Suprapubic skin (tissue), 4 donors: Measurements from ENCODE around the gene TMEM132D. TPM values are rescaled to one million over a fixed set of nuclear protein-coding genes. Genes with fewer than 3 reads are reported as not detected.

Source experiments
- DNase-seq, 2 donors: peaks; one replicate each; pipeline ENCODE4 v3.0.0-alpha.2; 2019; ENCODE audit warnings: low spot score in 2 of 2
- H3K27ac ChIP-seq: fragments of 200-600 bp; sonication (generic); one replicate; pipeline ENCODE4 v1.5.1; 2019
- H3K27me3 ChIP-seq: fragments of 200-600 bp; sonication (generic); one replicate; pipeline ENCODE4 v1.5.1; 2019
- H3K36me3 ChIP-seq: fragments of 200-600 bp; sonication (generic); one replicate; pipeline ENCODE4 v1.5.1; 2019
- H3K4me1 ChIP-seq: fragments of 200-600 bp; sonication (generic); one replicate; pipeline ENCODE4 v1.5.1; 2019
- H3K4me3 ChIP-seq: fragments of 200-600 bp; sonication (generic); one replicate; pipeline ENCODE4 v1.5.1; 2019; ENCODE audit warnings: mild to moderate bottlenecking
- H3K9me3 ChIP-seq: fragments of 200-600 bp; sonication (generic); one replicate; pipeline ENCODE4 v1.5.1; 2019
- EP300 ChIP-seq: sonication (generic); formaldehyde crosslinking; IDR thresholded peaks from one replicate; pipeline ENCODE4 v1.6.1; 2017; ENCODE audit warnings: antibody characterized with exemption
- POLR2A ChIP-seq, 2 donors: fragments of 450-650 bp; IDR thresholded peaks; one replicate each; pipeline ENCODE4 v1.6.1; 2017; ENCODE audit warnings: antibody characterized with exemption in 2 of 2, mild to moderate bottlenecking in 2 of 2, moderate library complexity in 2 of 2
- POLR2AphosphoS5 ChIP-seq, 3 donors: sonication (generic); formaldehyde crosslinking; IDR thresholded peaks; one replicate each; pipeline ENCODE4 v1.6.1; 2017; ENCODE audit warnings: antibody characterized with exemption in 3 of 3
- WGBS: methylation state at CpG from one replicate; pipeline ENCODE4 v1.1.5; 2018; 5-methylcytosine and 5-hydroxymethylcytosine counted together
- total RNA-seq, 4 donors: library from RNA; depleted of rRNA; stranded (reverse); fragments of >200 nt; gene quantifications; one replicate each; pipeline ENCODE4 v1.1.0, GENCODE V29; 2016
- TF ChIP-seq, protein P1 (sequence below), 2 donors: fragments of 200-600 bp in 1 of 2; fragments of 450-650 bp in 1 of 2; sonication (generic) in 1 of 2; IDR thresholded peaks; one replicate each; pipeline ENCODE4 v1.5.1; 2016 to 2019; ENCODE audit warnings: antibody characterized with exemption in 2 of 2, mild to moderate bottlenecking in 1 of 2, moderate library complexity in 1 of 2

Gene TMEM132D
- total RNA-seq, 4 donors from 2014 or later = 0.10 to 0.64 TPM; not detected in 2

DNA sequence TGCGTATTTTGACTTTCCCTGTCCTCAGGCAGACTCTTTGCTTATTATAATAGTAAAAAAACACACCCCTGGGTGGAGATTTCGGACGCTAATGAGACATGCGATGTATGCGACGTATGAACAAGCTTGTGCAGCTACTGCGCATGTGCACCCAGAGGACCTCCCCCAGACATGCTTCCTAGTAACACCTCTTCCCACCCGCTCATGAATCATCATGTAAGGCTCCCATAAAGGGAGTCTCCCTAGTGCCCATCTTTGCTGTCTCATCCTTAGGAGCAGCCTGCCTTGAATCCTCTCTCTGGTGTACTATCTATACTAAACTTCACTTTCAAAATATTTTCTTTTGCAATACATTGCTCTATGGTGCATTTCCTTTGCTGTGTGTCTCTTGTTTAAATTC is 210.1 kb downstream of the TMEM132D start:
- DNase-seq = no peak
- TF ChIP-seq, protein P1, sequence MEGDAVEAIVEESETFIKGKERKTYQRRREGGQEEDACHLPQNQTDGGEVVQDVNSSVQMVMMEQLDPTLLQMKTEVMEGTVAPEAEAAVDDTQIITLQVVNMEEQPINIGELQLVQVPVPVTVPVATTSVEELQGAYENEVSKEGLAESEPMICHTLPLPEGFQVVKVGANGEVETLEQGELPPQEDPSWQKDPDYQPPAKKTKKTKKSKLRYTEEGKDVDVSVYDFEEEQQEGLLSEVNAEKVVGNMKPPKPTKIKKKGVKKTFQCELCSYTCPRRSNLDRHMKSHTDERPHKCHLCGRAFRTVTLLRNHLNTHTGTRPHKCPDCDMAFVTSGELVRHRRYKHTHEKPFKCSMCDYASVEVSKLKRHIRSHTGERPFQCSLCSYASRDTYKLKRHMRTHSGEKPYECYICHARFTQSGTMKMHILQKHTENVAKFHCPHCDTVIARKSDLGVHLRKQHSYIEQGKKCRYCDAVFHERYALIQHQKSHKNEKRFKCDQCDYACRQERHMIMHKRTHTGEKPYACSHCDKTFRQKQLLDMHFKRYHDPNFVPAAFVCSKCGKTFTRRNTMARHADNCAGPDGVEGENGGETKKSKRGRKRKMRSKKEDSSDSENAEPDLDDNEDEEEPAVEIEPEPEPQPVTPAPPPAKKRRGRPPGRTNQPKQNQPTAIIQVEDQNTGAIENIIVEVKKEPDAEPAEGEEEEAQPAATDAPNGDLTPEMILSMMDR (IDR thresholded peaks at IDR 0.05) = no peak
- no peak for TF ChIP-seq POLR2A (IDR thresholded peaks at IDR 0.05)
- TF ChIP-seq EP300 = no peak
- no peak for TF ChIP-seq POLR2AphosphoS5 (IDR thresholded peaks at IDR 0.05)
- 84% methylated on average over 8 of the region's 8 CpGs for WGBS
- Histone ChIP-seq H3K9me3 (no peaks in the 10 kb centered on the region), H3K27ac (no peak overlapping the region), H3K36me3 (no peaks in the 10 kb centered on the region), H3K27me3 (no peaks in the 10 kb centered on the region), H3K4me1 (no peaks in the 10 kb centered on the region), H3K4me3 (no peak overlapping the region)

DNA sequence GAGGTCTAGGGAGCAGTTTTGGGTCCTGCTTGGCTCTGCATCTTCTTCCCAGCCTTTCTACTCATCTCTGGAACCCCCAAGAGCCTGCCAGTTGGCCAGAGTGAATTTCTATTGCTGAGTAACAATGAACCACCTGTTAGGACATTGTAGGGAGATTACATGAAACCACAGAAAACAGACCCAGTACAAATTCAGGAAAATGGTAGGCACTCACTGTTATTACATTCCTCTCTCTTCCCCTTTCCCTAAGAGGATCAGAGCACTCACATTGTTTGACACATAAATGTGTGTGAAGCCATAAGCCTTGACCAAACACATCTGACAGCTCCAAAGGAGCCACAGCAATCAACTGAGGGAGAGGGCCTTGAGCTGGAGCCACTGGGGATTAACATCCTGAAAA is 216.1 kb downstream of the TMEM132D start:
- Histone ChIP-seq H3K4me1 (no peaks in the 10 kb centered on the region), H3K4me3 (no peak overlapping the region)
- TF ChIP-seq EP300 (no peak), POLR2AphosphoS5 (IDR thresholded peaks at IDR 0.05) (no peak), POLR2A (IDR thresholded peaks at IDR 0.05) (no peak)
- TF ChIP-seq, protein P1 (IDR thresholded peaks at IDR 0.05) = no peak

DNA sequence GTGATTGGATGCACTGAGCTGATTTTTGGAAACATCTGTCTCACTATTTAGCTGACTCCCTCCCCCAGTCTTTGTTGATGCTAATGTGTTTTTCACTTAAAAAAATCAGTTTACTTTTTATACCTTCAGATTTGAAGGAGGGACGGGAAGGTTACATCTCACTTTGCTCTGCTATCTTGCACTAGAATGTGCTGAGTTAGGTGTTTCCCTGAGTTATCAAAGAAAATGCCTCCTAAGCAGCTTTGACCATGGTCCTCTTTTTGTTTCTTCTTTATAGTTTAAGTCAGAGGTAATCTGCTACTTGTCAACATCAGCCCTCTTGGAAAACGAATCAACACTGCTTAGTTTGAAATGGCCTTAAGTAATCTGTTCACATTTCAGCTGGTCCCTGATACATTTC is 222.0 kb downstream of the TMEM132D start:
- H3K27me3 ChIP-seq = no peaks in the 10 kb centered on the region
- H3K27ac ChIP-seq = no peak overlapping the region
- no peak for DNase-seq
- TF ChIP-seq, protein P1 (IDR thresholded peaks at IDR 0.05) = no peak
- TF ChIP-seq POLR2A (IDR thresholded peaks at IDR 0.05) (no peak), EP300 (no peak), POLR2AphosphoS5 (IDR thresholded peaks at IDR 0.05) (no peak)
- no peaks in the 10 kb centered on the region for H3K36me3 ChIP-seq
- no peak overlapping the region for H3K4me3 ChIP-seq
- no peaks in the 10 kb centered on the region for H3K4me1 ChIP-seq
- 77% methylated on average over 2 of the region's 2 CpGs for WGBS
- H3K9me3 ChIP-seq = peaks cover 12% of the 10 kb centered on the region

More for the DNA sequence above, 216.1 kb downstream of the TMEM132D start:
- Histone ChIP-seq H3K36me3 (no peaks in the 10 kb centered on the region), H3K27me3 (no peaks in the 10 kb centered on the region), H3K9me3 (peaks cover 12% of the 10 kb centered on the region), H3K27ac (no peak overlapping the region)
- DNase-seq = no peak

DNA sequence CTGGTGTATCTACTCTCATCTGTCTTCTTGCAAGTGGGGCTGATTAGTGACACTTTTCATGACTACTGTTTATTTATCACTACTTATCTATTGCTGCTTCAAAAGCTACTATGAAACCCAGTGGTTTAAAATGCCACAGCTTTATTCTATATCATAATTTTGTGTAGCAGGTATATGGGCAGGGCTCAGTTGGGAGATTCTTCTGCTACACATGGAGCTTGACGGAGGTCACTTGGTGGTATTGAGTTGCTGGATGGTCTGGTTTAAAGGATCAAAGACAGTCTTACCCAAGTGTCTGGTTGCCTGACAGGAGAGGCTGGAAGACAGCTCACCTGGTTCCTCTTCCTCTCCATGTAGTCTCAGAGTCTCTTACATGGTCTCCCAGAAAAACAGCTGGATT is 222.7 kb downstream of the TMEM132D start:
- TF ChIP-seq EP300 (no peak), POLR2AphosphoS5 (IDR thresholded peaks at IDR 0.05) (no peak), POLR2A (IDR thresholded peaks at IDR 0.05) (no peak)
- TF ChIP-seq, protein P1 (IDR thresholded peaks at IDR 0.05) = no peak
- Histone ChIP-seq H3K4me3 (no peak overlapping the region), H3K4me1 (no peaks in the 10 kb centered on the region), H3K9me3 (peaks cover 12% of the 10 kb centered on the region), H3K36me3 (no peaks in the 10 kb centered on the region), H3K27ac (no peak overlapping the region), H3K27me3 (no peaks in the 10 kb centered on the region)
- 88% methylated on average over 1 of the region's 1 CpG for WGBS
- DNase-seq = no peak

DNA sequence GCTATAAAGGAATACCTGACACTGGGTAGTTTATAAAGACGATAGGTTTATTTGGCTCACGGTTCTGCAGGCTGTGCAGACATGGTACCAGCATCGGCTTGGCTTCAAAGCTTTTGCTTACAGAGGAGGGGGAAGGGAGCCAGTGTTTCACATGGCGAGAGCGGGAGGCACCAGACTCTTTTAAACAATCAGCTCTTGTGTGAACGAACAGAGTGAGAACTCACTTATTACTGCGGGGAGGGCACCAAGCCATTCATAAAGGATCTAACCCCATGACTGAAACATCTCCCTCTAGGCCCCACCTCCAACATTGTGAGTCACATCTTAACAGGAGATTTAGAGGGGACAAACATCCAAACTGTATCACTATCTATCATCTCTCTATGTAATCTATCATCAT is 227.4 kb downstream of the TMEM132D start:
- TF ChIP-seq, protein P1 (IDR thresholded peaks at IDR 0.05) = no peak
- TF ChIP-seq EP300 (no peak), POLR2A (IDR thresholded peaks at IDR 0.05) (no peak), POLR2AphosphoS5 (IDR thresholded peaks at IDR 0.05) (no peak)
- Histone ChIP-seq H3K9me3 (no peaks in the 10 kb centered on the region), H3K4me3 (no peak overlapping the region), H3K27me3 (no peaks in the 10 kb centered on the region), H3K27ac (no peak overlapping the region), H3K36me3 (no peaks in the 10 kb centered on the region), H3K4me1 (no peaks in the 10 kb centered on the region)
- 79% methylated on average over 7 of the region's 7 CpGs for WGBS
- no peak for DNase-seq
